HG03159 (cell line): ENCODE results near the gene CDH4.

ENCODE experiments used
- ATAC-seq: cut with Tn5 transposase; IDR thresholded peaks from one replicate; pipeline ENCODE4 v1.9.1; 2021; ENCODE audit warnings: mild to moderate bottlenecking, moderate library complexity; ENCODE audit not compliant: unreplicated experiment

Gene CDH4

GRCh38 chr20:61508301-61509096 lies 256.4 kb downstream of the CDH4 start:
- ATAC-seq = no peak

DNA sequence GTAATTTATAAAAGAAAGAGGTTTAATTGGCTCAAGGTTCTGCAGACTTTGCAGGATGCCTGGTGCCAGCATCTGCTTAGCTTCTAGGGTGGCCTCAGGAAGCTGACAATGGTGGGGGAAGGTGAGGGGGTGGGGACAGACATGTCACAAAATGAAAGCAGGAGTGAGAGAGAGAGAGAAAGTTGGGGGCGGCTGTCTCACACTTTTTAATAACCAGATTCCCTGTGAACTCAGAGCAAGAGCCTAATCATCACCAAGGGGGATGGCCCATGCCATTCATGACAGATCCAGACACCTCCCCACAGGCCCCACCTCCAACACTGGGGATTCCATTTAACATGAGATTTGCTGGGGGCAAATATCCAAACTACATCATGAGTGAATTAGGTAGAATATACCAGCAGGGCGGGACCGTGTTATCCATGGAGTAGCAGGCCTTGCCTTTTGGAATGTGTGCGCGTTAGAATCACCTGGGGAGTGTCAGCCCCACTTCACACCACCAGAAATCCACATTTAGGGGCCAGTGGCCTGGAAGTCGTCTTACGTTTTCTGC lies 258.8 kb downstream of the CDH4 start:
- ATAC-seq = no peak

DNA sequence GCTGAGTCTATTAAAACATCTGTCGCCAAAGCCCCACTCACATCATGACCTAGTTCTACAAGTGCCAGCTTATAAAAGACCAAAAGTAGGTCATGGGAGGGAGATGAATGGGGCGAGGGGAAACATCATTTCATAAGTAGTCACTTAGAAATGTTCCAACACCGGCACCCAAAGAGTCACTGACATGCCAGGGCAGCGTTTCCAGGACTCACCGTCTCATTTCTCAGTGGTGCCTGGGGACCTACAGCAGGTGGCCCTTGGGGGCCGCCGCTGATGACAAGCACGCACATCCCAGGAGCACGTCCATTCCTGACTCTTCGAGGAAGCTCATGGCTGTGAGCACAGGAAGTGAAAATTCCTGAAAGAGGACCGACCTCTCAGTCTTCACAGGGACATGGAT lies 260.4 kb downstream of the CDH4 start:
- no peak for ATAC-seq

DNA sequence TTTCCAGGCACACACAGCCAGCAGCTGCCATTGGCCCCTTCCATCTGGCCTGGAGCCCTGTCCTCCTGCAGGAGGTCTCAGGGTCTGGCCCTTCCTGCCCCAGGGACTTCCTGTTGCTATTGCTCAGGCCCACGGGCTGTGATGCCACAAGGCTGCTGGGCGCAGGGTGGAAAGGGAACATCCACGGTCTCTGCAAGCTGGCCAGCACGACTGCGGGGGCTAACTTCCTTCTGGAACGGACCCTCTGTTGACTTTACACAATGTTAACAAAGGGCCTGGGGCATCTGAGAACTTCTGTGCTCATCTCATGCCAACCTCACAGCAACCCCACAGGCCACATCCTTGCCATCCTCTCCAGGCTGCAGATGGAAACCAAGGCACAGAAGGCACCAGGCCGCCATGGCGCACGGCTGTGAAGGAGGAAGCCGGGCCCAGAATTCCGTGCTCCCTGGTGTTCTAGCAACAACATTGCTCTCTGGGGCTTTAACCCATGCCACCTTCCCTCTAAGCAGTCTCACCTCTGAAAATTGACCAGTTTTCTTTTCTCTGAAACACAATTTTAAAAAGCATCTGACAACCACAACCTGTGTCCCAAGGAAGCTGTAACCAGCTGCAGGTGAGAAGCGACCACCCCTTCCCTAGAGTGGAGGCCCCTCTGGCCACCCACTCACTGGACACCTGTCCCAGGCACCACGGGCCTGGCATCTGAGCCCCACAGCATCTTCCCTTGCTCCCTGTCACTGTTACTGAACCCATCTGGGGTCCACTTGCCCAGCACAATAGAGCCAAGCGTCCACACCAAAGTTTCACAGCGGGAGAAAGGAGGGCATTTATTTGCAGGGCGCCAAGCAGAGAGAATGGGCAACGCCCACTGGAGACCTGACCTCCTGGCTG lies 261.3 kb downstream of the CDH4 start:
- ATAC-seq = no peak

GRCh38 chr20:61514018-61514365 lies 261.9 kb downstream of the CDH4 start:
- no peak for ATAC-seq

GRCh38 chr20:61514396-61514795 lies 262.3 kb downstream of the CDH4 start:
- ATAC-seq = no peak

GRCh38 chr20:61514805-61515505 lies 262.9 kb downstream of the CDH4 start:
- no peak for ATAC-seq

- no peak for ATAC-seq
Measured at GRCh38 chr20:61515922-61516321, 263.9 kb downstream of the CDH4 start.

DNA sequence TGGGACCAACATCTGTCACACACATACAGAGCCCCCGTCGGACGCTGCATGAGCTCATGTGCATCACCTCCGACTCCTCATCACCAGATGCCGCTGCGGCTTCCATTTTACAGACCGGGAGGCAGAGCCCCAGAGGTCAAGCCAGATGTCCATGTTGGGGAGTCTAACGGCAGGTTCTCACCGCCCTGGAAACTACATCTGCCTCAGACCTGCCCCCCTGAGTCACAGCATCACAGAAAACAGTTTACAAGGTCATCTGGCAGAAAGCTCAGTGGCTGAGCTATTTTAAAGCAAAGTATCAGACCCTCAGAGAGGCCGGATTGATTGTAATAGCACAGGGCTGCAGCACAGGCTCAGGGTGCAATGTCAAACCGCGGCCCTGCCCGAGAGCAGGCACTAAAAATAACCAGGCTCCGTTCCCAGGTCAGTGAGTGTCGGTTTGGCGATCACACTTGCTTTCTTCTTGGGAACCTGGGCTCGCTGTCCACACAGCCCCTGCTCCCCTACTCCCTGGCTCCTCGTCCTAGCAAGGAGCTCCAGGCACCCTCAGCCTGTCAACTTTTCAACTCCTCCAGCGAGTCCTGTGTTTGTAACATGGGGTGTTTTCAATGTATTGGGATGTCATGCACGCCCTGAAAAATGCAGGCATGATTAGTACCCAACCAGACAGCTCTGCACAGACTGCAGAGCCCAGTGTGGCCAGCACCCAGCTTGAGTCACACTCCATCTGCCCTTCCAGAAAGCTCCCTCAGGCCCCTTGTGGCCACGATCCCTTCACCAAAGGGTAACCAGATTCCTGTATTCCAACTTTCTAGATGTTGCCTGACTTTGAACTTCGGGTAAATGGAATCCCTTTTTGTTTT lies 264.5 kb downstream of the CDH4 start:
- no peak for ATAC-seq

DNA sequence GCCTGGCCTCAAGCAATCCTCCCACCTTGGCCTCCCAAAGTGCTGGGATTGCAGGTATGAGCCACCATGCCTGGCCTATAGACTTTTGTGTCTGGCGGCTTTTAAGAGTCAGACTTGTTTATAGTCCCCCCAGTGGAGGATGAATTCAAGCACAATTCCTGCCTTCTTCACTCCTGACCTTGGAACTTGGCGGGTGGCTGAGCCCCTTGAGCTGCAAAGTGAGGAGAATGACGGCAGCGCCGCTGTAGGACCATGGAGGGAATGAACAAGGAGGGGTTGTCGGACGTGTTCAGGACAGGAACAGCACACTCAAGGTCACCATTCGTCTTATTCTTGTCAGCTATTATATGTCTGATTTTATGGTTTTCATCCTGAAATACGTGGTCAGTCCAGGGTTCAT lies 265.4 kb downstream of the CDH4 start:
- no peak for ATAC-seq

GRCh38 chr20:61518424-61518951 lies 266.4 kb downstream of the CDH4 start:
- no peak for ATAC-seq

DNA sequence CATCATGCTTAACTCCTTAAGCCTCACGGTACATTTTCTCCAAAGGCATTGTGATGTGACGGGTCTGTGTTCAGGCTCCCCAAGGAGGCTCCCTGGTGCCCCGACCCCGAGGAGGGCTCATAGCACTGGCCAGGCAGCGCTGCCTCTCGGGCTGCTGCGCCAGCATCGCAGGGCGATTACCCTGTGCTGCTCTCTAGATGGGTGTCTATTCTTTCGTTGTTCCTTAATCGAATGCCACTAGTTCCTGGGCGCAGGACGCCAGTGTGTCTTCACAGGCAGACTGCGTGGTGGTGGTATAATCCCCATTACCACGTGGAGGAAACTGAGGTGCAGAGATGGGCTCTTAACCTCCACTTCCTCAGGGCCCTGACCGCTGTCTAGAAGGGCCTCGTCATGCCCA lies 267.4 kb downstream of the CDH4 start:
- no peak for ATAC-seq

DNA sequence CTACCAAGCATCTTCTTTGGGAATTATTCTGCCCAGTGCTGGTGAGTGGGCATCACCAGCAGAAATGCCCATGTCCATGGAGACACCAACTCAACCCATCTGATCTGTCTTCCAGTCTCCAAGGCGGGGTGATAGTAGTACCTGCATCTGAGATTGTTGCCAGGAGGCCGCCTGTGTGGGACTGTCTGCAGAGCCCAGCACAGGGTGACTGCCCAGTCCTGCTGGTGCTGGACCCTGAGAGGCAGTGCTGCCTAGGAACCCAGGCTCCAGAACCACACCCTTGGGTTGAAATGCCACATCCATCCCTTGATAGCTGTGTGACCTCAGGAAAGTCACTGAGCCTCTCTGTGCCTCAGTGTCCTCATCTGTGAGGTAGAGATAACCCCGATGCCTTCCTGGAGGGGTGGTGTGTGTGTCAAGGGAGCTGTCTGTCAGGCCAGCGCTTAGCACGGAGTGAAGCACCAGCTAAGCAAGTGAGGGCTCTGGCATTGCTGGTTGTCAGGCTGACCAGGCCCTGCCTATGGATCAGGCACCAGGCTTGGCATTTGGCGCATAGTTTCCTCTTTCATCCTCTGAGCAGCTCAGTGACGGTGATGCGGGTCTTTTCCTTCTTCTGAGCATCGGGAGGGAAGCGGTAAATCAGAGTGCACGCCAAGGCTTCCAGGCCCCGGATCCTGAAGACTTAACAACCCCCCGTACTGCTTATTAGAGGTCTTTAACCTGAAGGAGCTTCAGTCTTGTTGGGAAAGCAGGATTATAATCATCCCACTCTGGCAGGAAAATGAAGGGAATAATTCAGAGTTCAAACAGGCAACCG lies 268.2 kb downstream of the CDH4 start:
- ATAC-seq = no peak

DNA sequence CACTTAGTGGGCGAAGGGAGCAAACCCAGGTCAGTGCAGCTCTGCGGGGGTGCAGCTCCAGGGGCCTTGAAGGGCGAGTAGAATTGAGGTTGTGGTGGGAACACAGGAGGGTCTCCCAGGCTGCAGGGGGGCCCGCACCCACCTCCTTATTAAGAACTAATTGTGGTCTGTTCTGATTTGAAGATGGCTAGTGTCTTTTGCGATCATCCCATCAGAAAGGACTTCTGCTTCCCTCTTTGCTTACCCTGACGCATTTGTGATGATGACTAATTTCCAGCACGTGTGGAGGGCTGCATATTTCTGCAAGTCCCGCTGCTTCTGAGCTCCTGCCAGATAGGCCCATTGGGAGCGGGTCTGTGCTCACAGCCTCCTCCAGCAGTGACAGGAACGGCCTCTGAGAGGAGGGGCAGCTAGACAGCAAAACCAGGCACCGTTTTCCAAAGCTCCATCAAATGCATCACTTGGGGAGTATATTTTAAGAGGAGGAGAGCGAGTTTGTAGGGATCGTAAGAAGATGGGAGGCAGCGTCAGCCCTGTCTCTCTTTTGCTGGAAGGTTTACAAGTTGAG lies 268.9 kb downstream of the CDH4 start:
- ATAC-seq = no peak

GRCh38 chr20:61521687-61522420 lies 269.8 kb downstream of the CDH4 start:
- no peak for ATAC-seq

GRCh38 chr20:61522498-61523090 lies 270.5 kb downstream of the CDH4 start:
- ATAC-seq = no peak

DNA sequence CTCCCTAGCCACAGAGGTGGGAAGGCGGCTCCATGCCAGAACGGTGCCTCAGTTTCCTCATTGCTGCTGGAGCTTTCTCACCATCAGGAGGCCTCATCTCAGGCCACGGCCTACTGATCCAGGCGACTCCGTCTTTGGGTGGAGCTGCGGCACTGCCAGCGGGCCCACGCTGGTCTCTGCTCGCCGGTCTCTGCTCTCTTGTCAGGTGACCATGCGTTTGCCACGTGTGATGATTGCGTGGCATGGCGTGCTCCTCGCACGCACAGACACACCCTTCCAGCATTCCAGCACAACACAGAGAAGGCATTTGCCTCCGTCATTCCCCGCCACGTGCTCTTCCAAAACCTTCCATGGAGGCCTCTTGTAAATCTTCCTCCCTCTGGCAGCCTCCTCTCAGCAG lies 271.1 kb downstream of the CDH4 start:
- ATAC-seq = no peak
